T-helper 9 cell (primary cell): ENCODE data around the gene MEF2D.
A peak's percentile ranks its signal among the peaks of the same experiment; 100 is the strongest.

Experiments
- DNase-seq: peaks from one replicate; pipeline ENCODE4 v3.0.0-alpha.2; 2020

Gene MEF2D

GRCh38 chr1:156439036-156439776, 61.4 kb downstream of the MEF2D start:
- DNase-seq: no peak

GRCh38 chr1:156438278-156438987, 62.1 kb downstream of the MEF2D start:
- DNase-seq: no peak

GRCh38 chr1:156437037-156437867, 63.3 kb downstream of the MEF2D start:
- DNase-seq: no peak

- DNase-seq: no peak
Measured at GRCh38 chr1:156436141-156437036, 64.2 kb downstream of the MEF2D start.

GRCh38 chr1:156435545-156436140, 64.9 kb downstream of the MEF2D start:
- DNase-seq: peak; percentile 19

- no peak for DNase-seq
Measured at GRCh38 chr1:156434989-156435544, 65.5 kb downstream of the MEF2D start.

GRCh38 chr1:156433602-156434001, 67.0 kb downstream of the MEF2D start:
- no peak for DNase-seq

GRCh38 chr1:156433032-156433431, 67.5 kb downstream of the MEF2D start:
- DNase-seq: no peak

GRCh38 chr1:156432669-156433018, 67.9 kb downstream of the MEF2D start:
- DNase-seq: no peak

- DNase-seq: no peak
Measured at GRCh38 chr1:156431769-156432668, 68.6 kb downstream of the MEF2D start.

GRCh38 chr1:156431366-156431765, 69.2 kb downstream of the MEF2D start:
- DNase-seq: no peak

GRCh38 chr1:156430866-156431265, 69.7 kb downstream of the MEF2D start:
- DNase-seq: no peak

GRCh38 chr1:156430303-156430702, 70.3 kb downstream of the MEF2D start:
- no peak for DNase-seq

- no peak for DNase-seq
Measured at GRCh38 chr1:156429313-156430060, 71.1 kb downstream of the MEF2D start.

GRCh38 chr1:156428746-156429288, 71.8 kb downstream of the MEF2D start:
- no peak for DNase-seq

- no peak for DNase-seq
Measured at GRCh38 chr1:156427957-156428356, 72.6 kb downstream of the MEF2D start.

- no peak for DNase-seq
Measured at GRCh38 chr1:156425943-156426342, 74.6 kb downstream of the MEF2D start.

GRCh38 chr1:156424806-156425432, 75.7 kb downstream of the MEF2D start:
- DNase-seq: no peak
